GM19328 (cell line): ENCODE measurements around the gene LAMB3.

ENCODE experiments used
- ATAC-seq: cut with Tn5 transposase; IDR thresholded peaks from one replicate; pipeline ENCODE4 v1.9.1; 2021; ENCODE audit warnings: mild to moderate bottlenecking, moderate library complexity; ENCODE audit not compliant: unreplicated experiment

Gene LAMB3

GRCh38 chr1:209662879-209663327, 10.7 kb upstream of the LAMB3 start:
- no peak for ATAC-seq

- no peak for ATAC-seq
These were observed 8.8 kb upstream of the LAMB3 start for GRCh38 chr1:209661071-209661470.

GRCh38 chr1:209659909-209660308, 7.7 kb upstream of the LAMB3 start:
- no peak for ATAC-seq

GRCh38 chr1:209657918-209658317, 5.7 kb upstream of the LAMB3 start:
- no peak for ATAC-seq

GRCh38 chr1:209657140-209657879, 5.1 kb upstream of the LAMB3 start:
- ATAC-seq, result no peak

- no peak for ATAC-seq
These were observed 3.4 kb upstream of the LAMB3 start for GRCh38 chr1:209655411-209656231.

- ATAC-seq, result no peak
These were observed 1.7 kb upstream of the LAMB3 start for GRCh38 chr1:209653915-209654351.

- ATAC-seq, result no peak
These were observed 712 bp upstream of the LAMB3 start for GRCh38 chr1:209652873-209653401.

- no peak for ATAC-seq
These were observed 1.1 kb downstream of the LAMB3 start for GRCh38 chr1:209651138-209651587.

- no peak for ATAC-seq
These were observed 1.8 kb downstream of the LAMB3 start for GRCh38 chr1:209650454-209650853.

- ATAC-seq, result no peak
These were observed 3.1 kb downstream of the LAMB3 start for GRCh38 chr1:209648931-209649776.

GRCh38 chr1:209648346-209648745, 3.9 kb downstream of the LAMB3 start:
- ATAC-seq, result no peak

GRCh38 chr1:209647156-209647555, 5.1 kb downstream of the LAMB3 start:
- ATAC-seq, result no peak

GRCh38 chr1:209646558-209646957, 5.7 kb downstream of the LAMB3 start:
- ATAC-seq, result no peak

- ATAC-seq, result no peak
These were observed 6.4 kb downstream of the LAMB3 start for GRCh38 chr1:209645574-209646452.

GRCh38 chr1:209643285-209644020, 8.8 kb downstream of the LAMB3 start:
- ATAC-seq, result no peak

- no peak for ATAC-seq
These were observed 9.4 kb downstream of the LAMB3 start for GRCh38 chr1:209642816-209643215.

- ATAC-seq, result no peak
These were observed 10.4 kb downstream of the LAMB3 start for GRCh38 chr1:209641832-209642172.

GRCh38 chr1:209635850-209636249, 16.4 kb downstream of the LAMB3 start:
- ATAC-seq, result no peak
